Kidney epithelial cell (primary cell): ENCODE results near the gene COL4A1. TPM values are rescaled to one million over a fixed set of nuclear protein-coding genes. Genes with fewer than 3 reads are reported as not detected.

Source experiments
- DNase-seq: peaks from one replicate; pipeline ENCODE4 v3.0.0-alpha.2; 2010; ENCODE audit warnings: low read depth
- H3K27me3 ChIP-seq: 2 replicates; pipeline ENCODE4 v1.6.0; 2011; ENCODE audit warnings: low read length; ENCODE audit not compliant: control insufficient read depth, insufficient read depth
- H3K36me3 ChIP-seq: 2 replicates; pipeline ENCODE4 v1.5.1; 2011; ENCODE audit warnings: low read length; ENCODE audit not compliant: control insufficient read depth, insufficient read depth
- H3K4me3 ChIP-seq: 2 replicates; pipeline ENCODE4 v1.5.1; 2011; ENCODE audit warnings: low read depth, mild to moderate bottlenecking, control low read depth, low read length
- CTCF ChIP-seq: IDR thresholded peaks from 2 replicates; pipeline ENCODE4 v1.5.1; 2011; ENCODE audit warnings: mild to moderate bottlenecking, moderate library complexity, low read length, control low read depth, inconsistent platforms; ENCODE audit not compliant: insufficient read depth, poor library complexity, severe bottlenecking
- total RNA-seq: library from RNA; depleted of rRNA; stranded (reverse); fragments of >200 nt; gene quantifications from 2 replicates; pipeline ENCODE4 v1.2.3, GENCODE V29; 2015

COL4A1 gene
- total RNA-seq, 1 donor from 2014 or later, result 1,018 TPM

- no peak for TF ChIP-seq CTCF
- Histone ChIP-seq H3K27me3 (no peaks in the 10 kb centered on the region), H3K4me3 (no peak overlapping the region), H3K36me3 (no peaks in the 10 kb centered on the region)
- DNase-seq, result no peak
Observed at GRCh38 chr13:110125157-110125556, 181.8 kb downstream of the COL4A1 start.

GRCh38 chr13:110124201-110124940 is 182.6 kb downstream of the COL4A1 start:
- Histone ChIP-seq H3K27me3 (no peaks in the 10 kb centered on the region), H3K36me3 (no peaks in the 10 kb centered on the region), H3K4me3 (no peak overlapping the region)
- TF ChIP-seq CTCF, result no peak
- DNase-seq, result no peak

- Histone ChIP-seq H3K4me3 (no peak overlapping the region), H3K36me3 (no peaks in the 10 kb centered on the region), H3K27me3 (no peaks in the 10 kb centered on the region)
- no peak for TF ChIP-seq CTCF
- no peak for DNase-seq
Observed at GRCh38 chr13:110123041-110123809, 183.7 kb downstream of the COL4A1 start.

- Histone ChIP-seq H3K4me3 (no peak overlapping the region), H3K36me3 (no peaks in the 10 kb centered on the region), H3K27me3 (no peaks in the 10 kb centered on the region)
- TF ChIP-seq CTCF, result no peak
- DNase-seq, result no peak
Observed at GRCh38 chr13:110121422-110122083, 185.4 kb downstream of the COL4A1 start.

GRCh38 chr13:110119935-110120905 is 186.7 kb downstream of the COL4A1 start:
- no peak for DNase-seq
- Histone ChIP-seq H3K36me3 (no peaks in the 10 kb centered on the region), H3K4me3 (no peak overlapping the region), H3K27me3 (no peaks in the 10 kb centered on the region)
- no peak for TF ChIP-seq CTCF
